Measurements from ENCODE around the gene CATSPER3.

- no peak for TF ChIP-seq POLR2A (IDR thresholded peaks at IDR 0.05)
- TF ChIP-seq, protein P1, sequence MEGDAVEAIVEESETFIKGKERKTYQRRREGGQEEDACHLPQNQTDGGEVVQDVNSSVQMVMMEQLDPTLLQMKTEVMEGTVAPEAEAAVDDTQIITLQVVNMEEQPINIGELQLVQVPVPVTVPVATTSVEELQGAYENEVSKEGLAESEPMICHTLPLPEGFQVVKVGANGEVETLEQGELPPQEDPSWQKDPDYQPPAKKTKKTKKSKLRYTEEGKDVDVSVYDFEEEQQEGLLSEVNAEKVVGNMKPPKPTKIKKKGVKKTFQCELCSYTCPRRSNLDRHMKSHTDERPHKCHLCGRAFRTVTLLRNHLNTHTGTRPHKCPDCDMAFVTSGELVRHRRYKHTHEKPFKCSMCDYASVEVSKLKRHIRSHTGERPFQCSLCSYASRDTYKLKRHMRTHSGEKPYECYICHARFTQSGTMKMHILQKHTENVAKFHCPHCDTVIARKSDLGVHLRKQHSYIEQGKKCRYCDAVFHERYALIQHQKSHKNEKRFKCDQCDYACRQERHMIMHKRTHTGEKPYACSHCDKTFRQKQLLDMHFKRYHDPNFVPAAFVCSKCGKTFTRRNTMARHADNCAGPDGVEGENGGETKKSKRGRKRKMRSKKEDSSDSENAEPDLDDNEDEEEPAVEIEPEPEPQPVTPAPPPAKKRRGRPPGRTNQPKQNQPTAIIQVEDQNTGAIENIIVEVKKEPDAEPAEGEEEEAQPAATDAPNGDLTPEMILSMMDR (IDR thresholded peaks at IDR 0.05): no peak
Observed at GRCh38 chr5:134937526-134937925, 30.2 kb upstream of the CATSPER3 start.
